IMR-90 (cell line): ENCODE results near the gene CDH12. TPM values are rescaled to one million over a fixed set of nuclear protein-coding genes. Genes with fewer than 3 reads are reported as not detected.

Experiments used
- ATAC-seq: fragments of 200-7000 bp; cut with Tn5 transposase; 2 replicates; pipeline ENCODE4 v1.9.1; 2020; ENCODE audit warnings: low read depth, mild to moderate bottlenecking, moderate library complexity
- BruUV-seq: library from RNA; stranded (reverse); fragments of 400-500 nt; replicated peaks from 2 replicates; lab custom pipeline; 2021; lab: Mats Ljungman, UMichigan
- CTCF ChIA-PET: fragments of 300-600 bp; formaldehyde crosslinking; extraction: SDS; loops from one replicate; lab custom pipeline; 2021; ENCODE audit warnings: antibody characterized with exemption; lab: Yijun Ruan, JAX
- POLR2A ChIA-PET: fragments of 300-600 bp; sonication (Branson Sonifier 250); formaldehyde crosslinking; loops from one replicate; lab custom pipeline; 2022; ENCODE audit warnings: antibody characterized with exemption; ENCODE audit not compliant: unreplicated experiment; lab: Charles Lee
- DNase-seq: peaks from one replicate; pipeline ENCODE4 v3.0.0; 2013
- H2AFZ ChIP-seq: replicated peaks from 2 replicates; pipeline ENCODE3; 2013; ENCODE audit warnings: low read length, mild to moderate bottlenecking; ENCODE audit not compliant: poor library complexity
- H2AK5ac ChIP-seq: 2 replicates; pipeline ENCODE4 v1.6.1; 2013; ENCODE audit warnings: low read depth, low read length, inconsistent platforms
- H2AK9ac ChIP-seq: replicated peaks from 2 replicates; pipeline ENCODE3; 2013; ENCODE audit warnings: mild to moderate bottlenecking, low read depth, low read length, moderate library complexity; ENCODE audit not compliant: poor library complexity
- H2BK120ac ChIP-seq: 2 replicates; pipeline ENCODE4 v1.6.1; 2013; ENCODE audit warnings: low read depth, low read length, inconsistent platforms
- H2BK15ac ChIP-seq: 3 replicates; pipeline ENCODE4 v1.6.1; 2013; ENCODE audit warnings: low read depth, low read length, inconsistent platforms
- H2BK20ac ChIP-seq: 2 replicates; pipeline ENCODE4 v1.6.1; 2013; ENCODE audit warnings: low read depth, mild to moderate bottlenecking, inconsistent platforms, low read length, moderate library complexity
- H2BK5ac ChIP-seq: 2 replicates; pipeline ENCODE4 v1.6.1; 2013; ENCODE audit warnings: mild to moderate bottlenecking, low read depth, low read length, inconsistent platforms; ENCODE audit not compliant: poor library complexity, severe bottlenecking
- H3K14ac ChIP-seq: replicated peaks from 2 replicates; pipeline ENCODE4 v1.6.1; 2013; ENCODE audit warnings: low read depth, low read length, inconsistent platforms
- H3K18ac ChIP-seq: 2 replicates; pipeline ENCODE4 v1.6.1; 2013; ENCODE audit warnings: low read depth, low read length, control low read depth
- H3K23ac ChIP-seq: 2 replicates; pipeline ENCODE4 v1.6.1; 2013; ENCODE audit warnings: low read depth, low read length, inconsistent platforms
- H3K27ac ChIP-seq: 2 replicates; pipeline ENCODE4 v1.5.1; 2013; ENCODE audit warnings: mild to moderate bottlenecking, control low read depth, low read length; ENCODE audit not compliant: insufficient read depth
- H3K27me3 ChIP-seq: 2 replicates; pipeline ENCODE4 v1.6.1; 2013; ENCODE audit warnings: low read length; ENCODE audit not compliant: control insufficient read depth, insufficient read depth
- H3K36me3 ChIP-seq: 2 replicates; pipeline ENCODE4 v1.6.1; 2013; ENCODE audit warnings: low read length, mixed read lengths; ENCODE audit not compliant: control insufficient read depth, insufficient read depth
- H3K4ac ChIP-seq: 2 replicates; pipeline ENCODE4 v1.6.1; 2013; ENCODE audit warnings: low read depth, low read length, inconsistent platforms
- H3K4me1 ChIP-seq: 2 replicates; pipeline ENCODE4 v1.6.1; 2013; ENCODE audit warnings: low read length, mixed read lengths; ENCODE audit not compliant: control insufficient read depth, insufficient read depth
- H3K4me2 ChIP-seq: 2 replicates; pipeline ENCODE4 v1.6.1; 2013; ENCODE audit warnings: low read depth, mild to moderate bottlenecking, control low read depth, low read length, moderate library complexity
- H3K4me3 ChIP-seq: 2 replicates; pipeline ENCODE4 v1.5.1; 2013; ENCODE audit warnings: low read depth, mild to moderate bottlenecking, control low read depth, low read length, moderate library complexity; ENCODE audit not compliant: insufficient read depth
- H3K56ac ChIP-seq: 2 replicates; pipeline ENCODE4 v1.6.1; 2013; ENCODE audit warnings: low read length, inconsistent platforms; ENCODE audit not compliant: insufficient read depth; ENCODE audit errors: extremely low read depth
- H3K79me1 ChIP-seq, 2 experiments: 2 replicates each; pipeline ENCODE4 v1.6.1; 2013; ENCODE audit warnings: low read length in 2 of 2, inconsistent platforms in 1 of 2, low read depth in 1 of 2
- H3K9ac ChIP-seq: 2 replicates; pipeline ENCODE4 v1.6.1; 2013; ENCODE audit warnings: low read depth, low read length, control low read depth
- H3K9me1 ChIP-seq: 2 replicates; pipeline ENCODE4 v1.6.1; 2013; ENCODE audit warnings: low read length, inconsistent platforms; ENCODE audit not compliant: insufficient read depth
- H3K9me3 ChIP-seq: 2 replicates; pipeline ENCODE4 v1.6.1; 2013; ENCODE audit warnings: low read length; ENCODE audit not compliant: control insufficient read depth, insufficient read depth
- H4K20me1 ChIP-seq: 2 replicates; pipeline ENCODE4 v1.6.1; 2013; ENCODE audit warnings: low read length, inconsistent platforms; ENCODE audit not compliant: insufficient read depth
- H4K5ac ChIP-seq: 2 replicates; pipeline ENCODE4 v1.6.1; 2013; ENCODE audit warnings: mild to moderate bottlenecking, low read depth, low read length, control low read depth
- H4K8ac ChIP-seq, 2 experiments: 2 replicates each; pipeline ENCODE4 v1.6.1; 2013; ENCODE audit warnings: low read depth in 2 of 2, low read length in 2 of 2, control low read depth in 1 of 2, inconsistent platforms in 1 of 2
- H4K91ac ChIP-seq: 2 replicates; pipeline ENCODE4 v1.6.1; 2013; ENCODE audit warnings: low read depth, low read length, inconsistent platforms; ENCODE audit not compliant: insufficient read depth
- BHLHE40 ChIP-seq: fragments of 150-350 bp; IDR thresholded peaks from 2 replicates; pipeline ENCODE4 v1.6.1; 2016; ENCODE audit warnings: mild to moderate bottlenecking, low read depth, low read length
- CTCF ChIP-seq: conservative IDR thresholded peaks from 2 replicates; pipeline ENCODE4 v1.5.1; 2012; ENCODE audit warnings: mild to moderate bottlenecking, low read depth, low read length, improper control_type of control experiment
- MAFK ChIP-seq: IDR thresholded peaks from 2 replicates; pipeline ENCODE4 v1.6.1; 2012; ENCODE audit warnings: low read depth, low read length, improper control_type of control experiment
- MXI1 ChIP-seq: IDR thresholded peaks from 2 replicates; pipeline ENCODE4 v1.6.1; 2012; ENCODE audit warnings: low read depth, mild to moderate bottlenecking, low read length, moderate library complexity, borderline replicate concordance
- RFX5 ChIP-seq: IDR thresholded peaks from 2 replicates; pipeline ENCODE4 v1.8.0; 2012; ENCODE audit warnings: low read depth, mild to moderate bottlenecking, low read length, moderate library complexity
- SMC3 ChIP-seq: fragments of 150-350 bp; IDR thresholded peaks from 2 replicates; pipeline ENCODE4 v1.6.1; 2016; ENCODE audit warnings: low read depth, mild to moderate bottlenecking, antibody characterized with exemption, low read length, moderate library complexity
- USF2 ChIP-seq: fragments of 150-350 bp; IDR thresholded peaks from 2 replicates; pipeline ENCODE4 v1.6.1; 2017; ENCODE audit warnings: mild to moderate bottlenecking, antibody characterized with exemption, low read length, low read depth
- dilution Hi-C: fragments of 300-500 bp; cut with HindIII; formaldehyde crosslinking; loops from one replicate; pipeline ENCODE4 v1.14.3; 2018; ENCODE audit warnings: low sequenced_read_pairs; ENCODE audit not compliant: unreplicated experiment
- in situ Hi-C: fragments of 300-500 bp; cut with MboI; formaldehyde crosslinking; loops from 3 replicates; pipeline ENCODE4 v1.14.3; 2019; ENCODE audit warnings: low sequenced_read_pairs, inconsistent platforms, mixed read lengths
- intact Hi-C: fragments of 100-400 bp; cut with micrococcal nuclease; formaldehyde crosslinking; loops from 2 replicates; pipeline ENCODE4 v1.10.0; 2022
- polyA plus RNA-seq, 3 experiments: library from polyadenylated mRNA; depleted of rRNA; stranded (reverse); fragments of >200 nt; gene quantifications; 2 replicates each; pipeline ENCODE4 v1.2.3, GENCODE V29; 2012; ENCODE audit warnings: low replicate concordance in 1 of 3
- total RNA-seq: library from RNA; depleted of rRNA; stranded (reverse); fragments of >200 nt; gene quantifications from 2 replicates; pipeline ENCODE4 v1.2.3, GENCODE V29; 2012

CDH12 gene
- total and polyA plus RNA-seq, 2 of the 4 experiments (the other 2 are of a cell fraction), result not detected

- no peak overlapping the region for H3K4ac ChIP-seq
- ChIA-PET POLR2A (no interaction called here), CTCF (no interaction called here)
- dilution Hi-C loops (no loop called here), in situ Hi-C loops (no loop called here), intact Hi-C loops (no loop called here)
- H3K4me1 ChIP-seq, result no peaks in the 10 kb centered on the region
- no peak overlapping the region for H4K5ac ChIP-seq
- H2AFZ ChIP-seq, result no peak overlapping the region
- no peak overlapping the region for H2AK5ac ChIP-seq
- no peaks in the 10 kb centered on the region for H3K9me1 ChIP-seq
- TF ChIP-seq RFX5, result no peak
- no peak for TF ChIP-seq BHLHE40
- no peak for TF ChIP-seq USF2
- TF ChIP-seq CTCF, result no peak
- no peak for TF ChIP-seq MXI1
- TF ChIP-seq SMC3, result no peak
- no peak for TF ChIP-seq MAFK
- H3K14ac ChIP-seq, result no peak overlapping the region
- H2BK120ac ChIP-seq, result no peak overlapping the region
- no TSS peak for BruUV-seq
- H3K23ac ChIP-seq, result no peak overlapping the region
- H4K20me1 ChIP-seq, result no peaks in the 10 kb centered on the region
- ATAC-seq, result no peak
- H2AK9ac ChIP-seq, result no peak overlapping the region
- no peak overlapping the region for H4K8ac ChIP-seq
- no peaks in the 10 kb centered on the region for H3K27me3 ChIP-seq
- no peak overlapping the region for H2BK15ac ChIP-seq
- H3K79me1 ChIP-seq, result no peaks in the 10 kb centered on the region
- H3K27ac ChIP-seq, result no peak overlapping the region
- no peak overlapping the region for H2BK5ac ChIP-seq
- no peak overlapping the region for H3K18ac ChIP-seq
- H2BK20ac ChIP-seq, result no peak overlapping the region
- H3K4me3 ChIP-seq, result no peak overlapping the region
- no peaks in the 10 kb centered on the region for H3K9me3 ChIP-seq
- no peaks in the 10 kb centered on the region for H3K36me3 ChIP-seq
- H3K4me2 ChIP-seq, result no peak overlapping the region
- H3K56ac ChIP-seq, result no peak overlapping the region
- no peak overlapping the region for H3K9ac ChIP-seq
- no peak for DNase-seq
- no peak overlapping the region for H4K91ac ChIP-seq
Observed at GRCh38 chr5:21834863-21835262, 1018.3 kb downstream of the CDH12 start.
